H9 (cell line): ENCODE measurements around the gene IMMP2L. TPM values are rescaled to one million over a fixed set of nuclear protein-coding genes. Genes with fewer than 3 reads are reported as not detected.

Source experiments
- DNase-seq: peaks from one replicate; pipeline ENCODE4 v3.0.0-alpha.2; 2017
- H2AFZ ChIP-seq: one replicate; pipeline ENCODE4 v1.6.1; 2013; ENCODE audit warnings: mild to moderate bottlenecking, low read length, control low read depth, moderate library complexity
- H2AK5ac ChIP-seq: 2 replicates; pipeline ENCODE4 v1.6.1; 2013; ENCODE audit warnings: low read length, control low read depth, mixed read lengths; ENCODE audit not compliant: insufficient read length
- H2BK120ac ChIP-seq: one replicate; pipeline ENCODE4 v1.6.1; 2013; ENCODE audit warnings: low read depth, mild to moderate bottlenecking, low read length, control low read depth, inconsistent platforms; ENCODE audit not compliant: poor library complexity, severe bottlenecking
- H2BK12ac ChIP-seq: 2 replicates; pipeline ENCODE4 v1.6.1; 2013; ENCODE audit warnings: low read length, control low read depth, mixed read lengths, low read depth; ENCODE audit not compliant: insufficient read length
- H2BK15ac ChIP-seq: 2 replicates; pipeline ENCODE4 v1.6.1; 2013; ENCODE audit warnings: low read depth, low read length, control low read depth
- H2BK20ac ChIP-seq: one replicate; pipeline ENCODE4 v1.6.1; 2013; ENCODE audit warnings: low read depth, mild to moderate bottlenecking, low read length, control low read depth, inconsistent platforms; ENCODE audit not compliant: poor library complexity, severe bottlenecking
- H2BK5ac ChIP-seq: 2 replicates; pipeline ENCODE4 v1.6.1; 2013; ENCODE audit warnings: low read length, control low read depth, mixed read lengths; ENCODE audit not compliant: insufficient read length
- H3K14ac ChIP-seq: 2 replicates; pipeline ENCODE4 v1.6.1; 2013; ENCODE audit warnings: low read length, control low read depth; ENCODE audit not compliant: insufficient read depth
- H3K18ac ChIP-seq: 2 replicates; pipeline ENCODE4 v1.6.1; 2013; ENCODE audit warnings: low read depth, mild to moderate bottlenecking, mixed read lengths, low read length, control low read depth; ENCODE audit not compliant: insufficient read length
- H3K23ac ChIP-seq: 2 replicates; pipeline ENCODE4 v1.6.1; 2013; ENCODE audit warnings: low read length, control low read depth, mixed read lengths, low read depth; ENCODE audit not compliant: insufficient read length
- H3K23me2 ChIP-seq: 2 replicates; pipeline ENCODE4 v1.6.1; 2013; ENCODE audit warnings: low read depth, mild to moderate bottlenecking, mixed read lengths, low read length, control low read depth; ENCODE audit not compliant: insufficient read length, poor library complexity, severe bottlenecking
- H3K27ac ChIP-seq: 2 replicates; pipeline ENCODE4 v1.5.1; 2013; ENCODE audit warnings: low read length, control low read depth, mixed read lengths, low read depth; ENCODE audit not compliant: insufficient read length
- H3K27me3 ChIP-seq: 2 replicates; pipeline ENCODE4 v1.6.1; 2013; ENCODE audit warnings: low read length, control low read depth, inconsistent platforms; ENCODE audit not compliant: insufficient read depth
- H3K4ac ChIP-seq: 2 replicates; pipeline ENCODE4 v1.6.1; 2013; ENCODE audit warnings: low read depth, mild to moderate bottlenecking, control low read depth, inconsistent platforms, low read length, moderate library complexity
- H3K4me1 ChIP-seq: 2 replicates; pipeline ENCODE4 v1.6.1; 2013; ENCODE audit warnings: low read length, control low read depth, inconsistent platforms; ENCODE audit not compliant: insufficient read depth
- H3K4me2 ChIP-seq: 2 replicates; pipeline ENCODE4 v1.6.1; 2013; ENCODE audit warnings: low read length, control low read depth, mixed read lengths; ENCODE audit not compliant: insufficient read length, insufficient read depth
- H3K56ac ChIP-seq: 2 replicates; pipeline ENCODE4 v1.6.1; 2013; ENCODE audit warnings: low read depth, mild to moderate bottlenecking, mixed read lengths, low read length, control low read depth; ENCODE audit not compliant: insufficient read length
- H3K79me1 ChIP-seq: 2 replicates; pipeline ENCODE4 v1.6.1; 2013; ENCODE audit warnings: low read depth, mild to moderate bottlenecking, moderate library complexity, low read length, control low read depth, inconsistent platforms; ENCODE audit not compliant: insufficient read depth, poor library complexity, severe bottlenecking
- H3K79me2 ChIP-seq: 2 replicates; pipeline ENCODE4 v1.6.1; 2013; ENCODE audit warnings: low read length, control low read depth, inconsistent platforms; ENCODE audit not compliant: insufficient read depth
- H3K9ac ChIP-seq: 2 replicates; pipeline ENCODE4 v1.6.1; 2013; ENCODE audit warnings: low read length, control low read depth, mixed read lengths; ENCODE audit not compliant: insufficient read length; ENCODE audit errors: extremely low read depth
- H3K9me3 ChIP-seq: one replicate; pipeline ENCODE4 v1.6.1; 2013; ENCODE audit warnings: low read depth, low read length, inconsistent platforms; ENCODE audit not compliant: control insufficient read depth
- H3T11ph ChIP-seq: one replicate; pipeline ENCODE4 v1.6.1; 2013; ENCODE audit warnings: mild to moderate bottlenecking, low read length, control low read depth, inconsistent platforms
- H4K20me1 ChIP-seq: one replicate; pipeline ENCODE4 v1.6.1; 2013; ENCODE audit not compliant: control insufficient read depth, insufficient read length, insufficient read depth
- H4K5ac ChIP-seq: 2 replicates; pipeline ENCODE4 v1.6.1; 2013; ENCODE audit warnings: low read depth, mild to moderate bottlenecking, mixed read lengths, low read length, control low read depth; ENCODE audit not compliant: insufficient read length
- H4K8ac ChIP-seq: replicated peaks from 2 replicates; pipeline ENCODE4 v1.6.1; 2013; ENCODE audit warnings: low read length, control low read depth, mixed read lengths, low read depth; ENCODE audit not compliant: insufficient read length
- H4K91ac ChIP-seq: 2 replicates; pipeline ENCODE4 v1.6.1; 2013; ENCODE audit warnings: low read depth, mild to moderate bottlenecking, moderate library complexity, mixed read lengths, low read length, control low read depth; ENCODE audit not compliant: insufficient read length
- H3K27ac Mint-ChIP-seq, 3 experiments: 2 replicates in 2 of 3; 3 replicates in 1 of 3; pipeline ENCODE4 v1.8.0; 2020 to 2021; ENCODE audit warnings: mixed read lengths in 3 of 3, mild to moderate bottlenecking in 1 of 3, moderate library complexity in 1 of 3
- H3K27me3 Mint-ChIP-seq: 2 replicates; pipeline ENCODE4 v1.8.0; 2021; ENCODE audit warnings: low read depth, mild to moderate bottlenecking, moderate library complexity, mixed read lengths
- H3K36me3 Mint-ChIP-seq, 3 experiments: 2 replicates in 2 of 3; 3 replicates in 1 of 3; pipeline ENCODE4 v1.8.0; 2020 to 2021; ENCODE audit warnings: low read depth in 3 of 3, mixed read lengths in 3 of 3; ENCODE audit not compliant: insufficient read depth in 1 of 3
- H3K4me1 Mint-ChIP-seq, 2 experiments: 2 replicates each; pipeline ENCODE4 v1.8.0; 2020; ENCODE audit warnings: mixed read lengths in 2 of 2
- H3K4me3 Mint-ChIP-seq, 2 experiments: 2 replicates in 1 of 2; 3 replicates in 1 of 2; pipeline ENCODE4 v1.8.0; 2020 to 2021; ENCODE audit warnings: mild to moderate bottlenecking in 2 of 2, mixed read lengths in 2 of 2, moderate library complexity in 1 of 2
- H3K9me3 Mint-ChIP-seq, 2 experiments: 2 replicates in 1 of 2; 3 replicates in 1 of 2; pipeline ENCODE4 v1.8.0; 2020; ENCODE audit warnings: mild to moderate bottlenecking in 2 of 2, mixed read lengths in 2 of 2, moderate library complexity in 1 of 2
- WGBS: extraction: QIAGEN DNeasy Blood & Tissue Kit; methylation state at CpG from one replicate; pipeline ENCODE4 v1.1.7; 2013; ENCODE audit warnings: missing lambda C conversion rate, low lambda C conversion rate, mixed read lengths; ENCODE audit not compliant: insufficient read length; ENCODE audit errors: extremely low coverage; 5-methylcytosine and 5-hydroxymethylcytosine counted together
- total RNA-seq: library from RNA; stranded (reverse); gene quantifications from 2 replicates; pipeline ENCODE4 v1.2.1, GENCODE V29; 2021
- TF ChIP-seq, protein P1 (sequence below): fragments of 200-600 bp; sonication (generic); conservative IDR thresholded peaks from 3 replicates; pipeline ENCODE4 v1.8.0; 2021; ENCODE audit warnings: antibody characterized with exemption, mild to moderate bottlenecking

IMMP2L gene
- total RNA-seq, 1 experiment from 2014 or later = 14.7 TPM

DNA sequence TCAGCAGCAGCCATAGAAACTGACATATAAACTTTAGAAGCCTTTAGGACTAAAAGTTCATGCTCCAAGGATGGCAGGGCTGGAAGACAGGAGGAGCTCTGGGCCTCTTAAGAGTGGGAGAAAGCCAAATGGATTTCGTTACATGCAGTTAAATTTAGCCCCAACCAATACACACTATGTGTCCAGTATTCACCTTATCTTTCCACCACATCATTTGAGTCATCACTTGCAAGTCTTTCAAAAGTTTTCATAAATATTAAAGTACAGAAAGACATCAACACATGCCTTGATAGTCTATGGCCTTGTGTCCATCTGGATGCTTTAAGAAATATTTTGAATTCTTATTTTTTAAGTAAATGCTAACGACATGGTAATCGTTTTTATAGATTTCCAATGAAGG lies 863.7 kb downstream of the IMMP2L start:
- H2BK12ac ChIP-seq = no peak overlapping the region
- no peak overlapping the region for H2AFZ ChIP-seq
- Mint-ChIP-seq H3K4me1 (peaks cover 7 to 8% of the 10 kb centered on the region in 2 experiments; a peak in 3 of 4 replicates), H3K27ac (no peak overlapping the region), H3K27me3 (no peaks in the 10 kb centered on the region), H3K36me3 (no peaks in the 10 kb centered on the region), H3K9me3 (no peaks in the 10 kb centered on the region), H3K4me3 (no peak overlapping the region)
- TF ChIP-seq, protein P1, sequence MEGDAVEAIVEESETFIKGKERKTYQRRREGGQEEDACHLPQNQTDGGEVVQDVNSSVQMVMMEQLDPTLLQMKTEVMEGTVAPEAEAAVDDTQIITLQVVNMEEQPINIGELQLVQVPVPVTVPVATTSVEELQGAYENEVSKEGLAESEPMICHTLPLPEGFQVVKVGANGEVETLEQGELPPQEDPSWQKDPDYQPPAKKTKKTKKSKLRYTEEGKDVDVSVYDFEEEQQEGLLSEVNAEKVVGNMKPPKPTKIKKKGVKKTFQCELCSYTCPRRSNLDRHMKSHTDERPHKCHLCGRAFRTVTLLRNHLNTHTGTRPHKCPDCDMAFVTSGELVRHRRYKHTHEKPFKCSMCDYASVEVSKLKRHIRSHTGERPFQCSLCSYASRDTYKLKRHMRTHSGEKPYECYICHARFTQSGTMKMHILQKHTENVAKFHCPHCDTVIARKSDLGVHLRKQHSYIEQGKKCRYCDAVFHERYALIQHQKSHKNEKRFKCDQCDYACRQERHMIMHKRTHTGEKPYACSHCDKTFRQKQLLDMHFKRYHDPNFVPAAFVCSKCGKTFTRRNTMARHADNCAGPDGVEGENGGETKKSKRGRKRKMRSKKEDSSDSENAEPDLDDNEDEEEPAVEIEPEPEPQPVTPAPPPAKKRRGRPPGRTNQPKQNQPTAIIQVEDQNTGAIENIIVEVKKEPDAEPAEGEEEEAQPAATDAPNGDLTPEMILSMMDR = no peak
- H4K8ac ChIP-seq = no peak overlapping the region
- no peaks in the 10 kb centered on the region for H3K9me3 ChIP-seq
- H3K27me3 ChIP-seq = no peaks in the 10 kb centered on the region
- no peak overlapping the region for H3T11ph ChIP-seq
- H3K79me1 ChIP-seq = no peaks in the 10 kb centered on the region
- no peak overlapping the region for H3K4ac ChIP-seq
- no peak overlapping the region for H2BK20ac ChIP-seq
- no peak overlapping the region for H2BK15ac ChIP-seq
- H3K56ac ChIP-seq = no peak overlapping the region
- no peaks in the 10 kb centered on the region for H4K20me1 ChIP-seq
- no peak overlapping the region for H3K4me2 ChIP-seq
- no peak overlapping the region for H4K5ac ChIP-seq
- no peaks in the 10 kb centered on the region for H3K23me2 ChIP-seq
- no peak overlapping the region for H3K14ac ChIP-seq
- no peak overlapping the region for H3K27ac ChIP-seq
- no peak overlapping the region for H4K91ac ChIP-seq
- no peak overlapping the region for H3K18ac ChIP-seq
- no peak overlapping the region for H2BK120ac ChIP-seq
- peaks cover 3% of the 10 kb centered on the region; the same call in 1 of the 2 replicates for H3K4me1 ChIP-seq
- no peak overlapping the region for H2BK5ac ChIP-seq
- no peak overlapping the region for H3K9ac ChIP-seq
- no peak overlapping the region for H3K23ac ChIP-seq
- no peak overlapping the region for H2AK5ac ChIP-seq
- WGBS = no CpG with 5 or more reads among the region's 3 CpGs
- H3K79me2 ChIP-seq = no peaks in the 10 kb centered on the region
- DNase-seq = no peak
